Hematopoietic multipotent progenitor cell treated with erythropoietin and hydrocortisone succinate and interleukin-3 and kit ligand, for 17 days (in vitro differentiated cells): ENCODE data around the gene CNOT4.

Source experiments
- DNase-seq: peaks from one replicate; pipeline ENCODE4 v3.0.0-alpha.2; 2015; ENCODE audit warnings: low spot score

Gene CNOT4, protein sequence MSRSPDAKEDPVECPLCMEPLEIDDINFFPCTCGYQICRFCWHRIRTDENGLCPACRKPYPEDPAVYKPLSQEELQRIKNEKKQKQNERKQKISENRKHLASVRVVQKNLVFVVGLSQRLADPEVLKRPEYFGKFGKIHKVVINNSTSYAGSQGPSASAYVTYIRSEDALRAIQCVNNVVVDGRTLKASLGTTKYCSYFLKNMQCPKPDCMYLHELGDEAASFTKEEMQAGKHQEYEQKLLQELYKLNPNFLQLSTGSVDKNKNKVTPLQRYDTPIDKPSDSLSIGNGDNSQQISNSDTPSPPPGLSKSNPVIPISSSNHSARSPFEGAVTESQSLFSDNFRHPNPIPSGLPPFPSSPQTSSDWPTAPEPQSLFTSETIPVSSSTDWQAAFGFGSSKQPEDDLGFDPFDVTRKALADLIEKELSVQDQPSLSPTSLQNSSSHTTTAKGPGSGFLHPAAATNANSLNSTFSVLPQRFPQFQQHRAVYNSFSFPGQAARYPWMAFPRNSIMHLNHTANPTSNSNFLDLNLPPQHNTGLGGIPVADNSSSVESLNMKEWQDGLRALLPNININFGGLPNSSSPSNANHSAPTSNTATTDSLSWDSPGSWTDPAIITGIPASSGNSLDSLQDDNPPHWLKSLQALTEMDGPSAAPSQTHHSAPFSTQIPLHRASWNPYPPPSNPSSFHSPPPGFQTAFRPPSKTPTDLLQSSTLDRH

DNA sequence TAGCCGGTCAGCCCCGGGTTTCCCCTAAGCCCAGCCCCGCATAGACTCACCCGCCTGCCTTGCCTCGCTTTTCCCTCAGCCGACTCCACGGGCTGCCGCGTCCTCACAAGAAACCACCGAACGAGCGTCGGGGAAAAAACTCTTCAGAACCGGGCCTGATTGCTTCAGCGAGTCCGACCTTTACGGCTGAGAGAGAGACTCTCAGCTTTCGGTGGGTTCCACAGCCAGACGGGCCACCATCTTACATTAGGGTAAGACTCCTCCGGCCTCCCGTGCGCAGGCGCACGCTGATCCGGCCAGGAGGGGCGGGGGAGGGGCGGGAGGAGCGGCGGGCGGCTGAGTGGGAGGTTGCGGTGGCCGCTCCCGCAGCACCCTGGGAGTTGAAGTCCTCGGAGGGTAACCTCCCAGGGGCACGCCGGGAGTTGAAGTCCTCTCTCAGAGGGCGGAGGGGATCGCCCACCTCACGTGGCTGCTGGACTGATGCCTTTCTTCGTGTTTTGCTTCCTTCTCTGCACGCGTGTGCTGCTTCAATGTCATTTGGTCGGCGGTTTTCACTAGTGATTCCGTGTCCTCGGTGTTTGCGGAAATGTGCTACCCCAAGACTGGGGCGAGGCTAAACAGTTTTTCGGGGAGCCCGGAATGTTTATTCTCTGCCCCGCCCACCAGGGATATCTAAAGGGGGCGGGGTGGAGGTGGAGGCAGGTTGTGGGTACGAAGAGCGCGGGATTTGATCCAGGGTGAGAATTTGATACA is at the start of gene CNOT4:
CNOT4 (minus strand) TSS at position 264 of the 753 bp plus-strand sequence. CDS start 71,771 bp downstream, outside the sequence.
- peak; percentile 96 for DNase-seq

DNA sequence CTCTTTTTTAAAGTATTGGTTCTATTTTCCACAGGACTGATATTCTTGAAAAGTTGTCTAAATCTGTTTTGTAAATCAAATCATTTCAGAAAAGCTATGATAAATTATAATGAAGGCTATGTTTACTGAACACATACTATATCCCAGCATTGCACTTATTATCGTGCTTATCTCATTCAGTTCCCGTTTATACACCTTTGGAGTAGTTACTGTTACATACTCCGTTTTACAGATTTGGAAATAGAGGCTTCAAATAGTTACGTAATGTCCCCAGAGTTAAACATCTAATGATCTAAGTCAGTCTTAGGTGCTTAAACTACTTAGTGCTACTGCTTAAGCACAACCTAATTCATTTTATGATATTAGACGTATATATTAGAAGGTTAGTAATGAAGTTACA is 49.0 kb upstream of the CNOT4 start:
- no peak for DNase-seq

DNA sequence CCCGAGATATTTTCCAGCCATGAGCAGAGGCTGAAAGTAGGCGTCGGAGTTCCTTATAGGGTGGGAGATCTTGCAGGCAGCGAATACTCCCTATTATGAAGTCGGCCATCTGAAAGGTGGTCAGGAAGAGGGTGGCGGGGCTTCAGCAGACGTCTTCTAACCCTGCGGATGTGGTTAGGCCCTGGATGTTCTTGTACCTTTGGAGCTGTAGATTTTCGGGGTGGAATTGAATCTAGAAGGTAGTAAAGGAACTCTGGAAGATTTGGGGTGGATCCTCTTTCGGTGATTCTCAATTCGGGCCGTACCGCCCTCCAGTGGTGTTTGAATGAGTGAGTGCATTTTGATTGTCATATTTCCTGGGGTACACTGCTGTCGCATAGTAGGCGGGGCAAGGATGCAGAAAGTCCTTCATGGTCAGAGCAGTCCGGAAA is 48.5 kb upstream of the CNOT4 start:
- DNase-seq = peak; percentile 62

DNA sequence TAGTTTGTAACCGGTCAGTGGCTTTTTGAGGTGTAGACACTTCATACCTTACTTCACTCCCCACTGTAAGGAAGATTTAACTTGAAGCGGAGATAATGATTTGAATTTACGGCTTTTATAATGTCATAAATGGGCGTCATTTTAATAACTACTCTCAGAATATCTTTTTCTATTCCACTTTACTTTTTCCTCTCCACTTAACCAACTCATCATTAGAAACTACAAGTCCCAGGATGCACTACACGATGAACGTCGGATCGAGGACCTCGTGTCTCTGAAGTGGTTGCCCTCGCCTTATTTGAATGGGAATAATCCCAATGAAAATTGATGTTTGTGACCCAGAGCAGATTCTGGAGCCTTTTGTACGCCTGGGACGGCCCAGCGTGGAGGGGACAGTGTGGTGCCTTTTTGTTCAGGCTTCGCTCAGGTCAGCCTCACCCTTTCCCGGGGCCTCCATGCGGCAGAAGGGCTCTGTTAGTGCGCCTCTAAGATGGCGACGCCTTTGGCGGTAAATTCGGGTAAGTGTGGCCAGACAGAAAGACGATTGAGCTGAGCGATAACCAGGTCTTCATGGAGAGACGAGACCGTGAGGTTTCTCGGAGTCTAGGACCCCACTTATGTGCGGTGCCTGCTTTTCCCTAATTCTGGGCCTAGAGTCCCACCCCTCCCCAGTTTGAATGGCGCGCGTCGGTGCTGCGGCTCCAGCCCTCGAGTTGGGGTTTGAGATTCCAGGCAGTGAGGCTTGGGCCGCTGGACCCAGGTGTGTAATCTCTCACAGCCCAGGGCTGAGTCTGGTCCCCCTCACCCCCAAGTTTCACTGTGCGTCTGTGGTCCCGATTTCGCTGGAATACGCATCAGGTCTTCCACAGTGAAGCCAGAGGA is 47.8 kb upstream of the CNOT4 start, which contains the start of gene NUP205:
NUP205 (plus strand) TSS at position 463 of the 882 bp plus-strand sequence; CDS start at position 491, 28 bp downstream.
- peak; percentile 84 for DNase-seq

DNA sequence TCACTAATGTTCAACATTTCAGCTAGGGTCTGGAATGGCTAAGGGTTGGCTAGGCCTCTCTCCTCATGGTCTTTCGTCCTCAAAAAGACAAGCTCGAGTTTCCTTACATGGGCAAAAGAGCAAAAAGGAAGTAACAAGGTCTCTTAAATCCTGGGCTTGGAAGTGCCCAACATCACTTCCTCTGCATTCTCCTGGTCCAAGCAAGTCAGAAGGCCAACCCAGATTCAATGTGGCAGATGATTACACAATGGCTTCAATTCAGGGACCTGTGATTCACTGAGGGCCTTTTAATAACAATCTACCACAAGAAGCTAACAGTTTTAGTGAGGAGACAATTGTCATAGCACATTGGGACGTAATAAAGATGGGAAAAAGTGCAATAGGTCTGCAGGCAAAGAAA is 43.4 kb upstream of the CNOT4 start:
- no peak for DNase-seq

DNA sequence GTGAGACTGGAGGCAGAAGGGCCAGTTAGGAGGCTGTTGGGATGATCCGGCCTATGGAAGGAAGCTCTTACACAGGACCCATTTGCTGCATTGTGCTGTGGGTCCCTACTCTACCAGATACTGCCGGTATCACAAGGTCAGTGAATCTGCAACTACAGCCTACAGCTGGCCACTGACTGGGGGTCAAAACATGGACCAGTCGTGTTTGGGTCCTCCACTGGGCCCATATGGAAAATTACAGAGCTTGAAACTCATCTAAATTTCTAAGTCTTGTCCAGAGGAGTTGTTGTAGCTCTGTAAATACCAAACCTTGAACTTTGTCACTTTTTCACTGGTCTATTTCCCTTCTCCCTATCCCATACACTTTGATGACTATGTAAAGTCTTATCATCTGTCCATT is 42.2 kb upstream of the CNOT4 start:
- no peak for DNase-seq

DNA sequence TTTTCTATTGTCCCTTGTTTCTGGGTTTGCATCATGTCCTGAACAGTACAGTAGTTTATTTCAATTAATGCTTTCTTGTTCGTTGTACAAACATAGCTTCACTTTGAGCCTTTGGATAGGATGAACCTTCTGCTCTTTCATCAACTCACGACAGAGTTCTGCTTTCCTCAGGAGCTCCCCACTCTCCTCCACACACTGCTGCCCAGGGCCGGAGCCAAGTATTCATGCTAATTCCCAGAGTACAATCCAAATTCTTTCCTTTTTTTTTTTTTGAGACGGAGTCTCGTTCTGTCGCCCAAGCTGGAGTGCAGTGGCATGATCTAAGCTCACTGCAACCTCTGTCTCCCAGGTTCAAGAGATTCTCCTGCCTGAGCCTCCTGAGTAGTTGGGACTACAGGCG is 40.3 kb upstream of the CNOT4 start:
- no peak for DNase-seq

DNA sequence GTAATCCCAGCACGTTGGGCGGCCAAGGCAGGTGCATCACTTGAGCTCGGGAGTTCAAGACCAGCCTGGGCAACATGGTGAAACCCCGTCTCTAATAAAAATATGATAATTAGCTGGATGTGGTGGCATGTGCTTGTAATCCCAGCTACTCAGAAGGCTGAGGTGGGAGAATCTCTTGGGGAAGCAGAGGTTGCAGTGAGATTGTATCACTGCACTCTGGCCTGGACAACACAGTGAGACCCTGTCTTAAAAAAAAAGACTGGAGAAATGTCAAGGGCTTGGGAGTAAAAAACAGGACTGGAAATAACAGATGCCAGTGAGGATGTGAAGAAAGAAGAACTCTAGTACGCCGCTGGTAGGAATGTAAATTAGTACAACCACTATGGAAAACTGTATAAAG is 31.1 kb upstream of the CNOT4 start:
- no peak for DNase-seq

DNA sequence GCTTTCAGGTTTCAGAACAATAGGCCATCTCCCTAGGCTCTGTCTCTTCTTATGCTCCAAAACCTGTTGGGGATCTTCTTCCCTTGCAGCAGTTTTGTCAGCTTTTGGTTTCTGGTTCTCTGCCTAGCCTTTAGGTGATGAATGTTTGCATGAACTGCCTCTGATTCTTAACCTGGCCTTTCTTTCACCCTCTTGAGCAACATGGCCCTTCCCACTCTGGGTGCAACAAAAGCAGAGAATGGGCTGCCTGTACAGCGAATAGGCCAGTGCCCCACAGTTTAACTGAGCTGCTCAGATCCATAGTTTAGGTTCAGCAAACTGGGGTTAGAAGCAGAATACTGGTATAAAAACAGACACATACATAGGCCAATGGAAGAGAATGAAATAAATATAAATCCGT is 29.7 kb upstream of the CNOT4 start:
- no peak for DNase-seq

DNA sequence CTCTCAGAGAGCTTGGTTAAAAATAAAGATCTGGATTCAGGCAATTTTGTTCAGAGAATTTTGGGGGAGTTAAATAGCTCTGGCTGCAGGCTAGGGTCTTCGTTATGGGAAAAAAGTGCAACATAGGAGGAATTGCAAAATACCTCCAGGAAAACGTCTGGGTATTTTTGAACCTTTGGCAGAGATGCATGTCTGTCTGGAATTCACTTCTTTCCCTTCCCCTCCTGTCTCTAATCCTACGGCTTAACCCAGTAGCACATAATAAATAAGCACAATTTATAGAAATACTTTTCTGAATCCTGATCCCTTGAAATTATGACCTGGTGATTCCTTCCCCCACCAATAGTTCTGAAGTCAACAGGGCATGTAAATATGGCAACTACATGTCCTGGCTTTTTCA is 28.5 kb upstream of the CNOT4 start:
- no peak for DNase-seq

DNA sequence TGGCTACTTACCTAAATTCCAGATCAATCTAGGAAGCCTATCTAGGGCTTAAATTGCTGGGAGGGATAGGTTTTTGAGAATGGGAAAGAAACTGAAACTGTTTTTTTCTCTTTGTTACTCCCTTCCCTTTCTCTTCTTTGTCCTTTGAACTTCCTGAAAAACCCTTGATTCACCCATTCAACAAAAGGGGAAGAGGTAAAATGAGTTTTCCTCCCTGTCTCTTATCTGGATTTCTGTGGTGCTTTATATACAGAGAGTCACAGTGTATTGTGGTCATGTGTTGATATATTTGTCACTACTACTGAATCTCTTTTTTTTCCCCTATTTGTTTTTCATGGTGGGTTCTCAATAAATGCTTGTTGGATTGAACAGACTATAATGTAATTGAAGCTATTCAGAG is 28.0 kb upstream of the CNOT4 start:
- DNase-seq = peak; percentile 3

DNA sequence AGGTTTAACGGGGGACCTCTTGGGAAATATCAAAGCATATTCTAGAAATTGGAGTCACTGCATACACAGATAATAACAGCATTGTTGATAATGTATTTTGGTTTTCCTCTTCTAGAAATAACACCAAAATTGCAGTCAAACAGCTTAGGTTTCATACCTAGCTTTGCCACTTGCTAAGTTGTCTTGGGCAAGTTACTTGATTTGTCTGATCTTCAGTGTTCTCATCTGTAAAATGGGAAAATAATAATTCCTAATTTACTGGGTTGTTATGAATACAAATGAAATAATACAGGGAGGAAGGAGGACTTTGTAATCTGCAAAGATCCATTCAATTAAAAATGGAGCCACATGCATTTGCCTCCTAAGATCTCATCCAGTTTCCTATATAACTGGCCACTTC is 27.6 kb upstream of the CNOT4 start:
- DNase-seq = no peak

DNA sequence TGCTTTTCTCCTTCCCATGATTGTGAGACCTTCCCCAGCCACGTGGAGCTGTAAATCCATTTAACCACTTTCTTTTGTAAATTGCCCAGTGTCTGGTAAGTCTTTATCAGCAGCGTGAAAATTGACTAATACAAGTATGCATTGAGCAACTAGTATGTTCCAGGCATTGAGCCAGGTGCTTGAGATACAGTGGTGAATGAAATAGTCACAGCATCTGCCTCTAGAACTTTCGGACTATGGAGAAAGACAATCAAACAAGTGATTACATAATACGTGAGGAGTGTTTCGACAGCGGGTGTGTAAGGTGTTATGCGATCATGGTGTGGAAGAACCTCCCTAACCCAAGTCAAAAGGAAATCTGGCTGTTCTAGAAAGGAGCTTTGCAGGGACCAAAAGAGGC is 26.2 kb upstream of the CNOT4 start:
- DNase-seq = peak; percentile 2

DNA sequence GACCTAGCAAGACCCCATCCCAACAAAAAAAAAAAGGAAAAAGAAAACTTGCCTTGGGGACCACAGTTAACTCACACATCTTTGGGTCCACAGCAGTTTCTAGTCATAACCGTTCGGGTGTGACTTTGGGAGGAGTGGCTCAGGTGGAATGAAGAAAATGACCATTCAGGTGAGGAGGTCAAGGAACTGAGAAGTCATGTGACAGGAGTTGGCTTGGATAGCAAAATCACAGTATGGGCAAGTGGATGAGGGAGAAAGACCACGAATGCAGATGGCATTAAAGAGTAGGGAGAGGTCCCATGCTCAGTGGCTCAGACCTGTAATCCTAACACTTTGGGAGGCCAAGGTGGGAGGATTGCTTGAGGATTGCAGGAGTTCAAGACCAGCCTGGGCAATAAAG is 17.1 kb upstream of the CNOT4 start:
- DNase-seq = no peak

DNA sequence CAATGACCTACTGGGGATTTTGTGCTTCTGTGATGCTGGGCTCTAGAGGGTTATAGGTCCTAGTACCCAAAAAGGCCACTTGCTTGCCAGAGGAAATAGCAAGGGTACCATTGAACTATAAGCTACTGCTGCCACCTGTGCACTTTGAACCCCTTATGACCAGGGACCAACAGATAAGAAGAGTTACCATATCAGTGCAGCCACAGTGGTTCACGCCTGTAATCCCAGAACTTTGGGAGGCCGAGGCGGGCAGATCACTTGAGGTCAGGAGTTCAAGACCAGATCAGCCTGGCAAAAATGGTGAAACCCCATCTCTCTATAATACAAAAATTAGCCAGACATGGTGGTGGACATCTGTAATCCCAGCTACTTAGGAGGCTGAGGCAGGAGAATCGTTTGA is 15.5 kb upstream of the CNOT4 start:
- no peak for DNase-seq

DNA sequence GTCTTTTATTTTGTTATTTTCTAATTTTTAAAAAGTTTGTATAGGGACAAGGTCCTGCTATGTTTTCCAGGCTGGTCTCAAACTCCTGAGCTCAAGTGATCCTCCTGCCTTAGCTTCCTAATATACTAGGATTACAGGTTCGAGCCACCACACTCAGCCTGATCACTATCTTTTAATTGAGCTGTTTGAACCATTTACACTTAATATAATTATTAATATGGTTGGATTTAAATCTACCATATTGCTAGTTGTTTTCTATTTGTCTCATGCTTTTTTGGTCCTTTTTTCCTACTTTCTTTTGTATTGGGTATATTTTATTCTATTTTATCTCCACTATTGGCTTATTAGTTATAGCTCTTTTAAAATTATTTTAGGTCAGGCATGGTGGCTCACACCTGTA is 13.2 kb upstream of the CNOT4 start:
- no peak for DNase-seq

DNA sequence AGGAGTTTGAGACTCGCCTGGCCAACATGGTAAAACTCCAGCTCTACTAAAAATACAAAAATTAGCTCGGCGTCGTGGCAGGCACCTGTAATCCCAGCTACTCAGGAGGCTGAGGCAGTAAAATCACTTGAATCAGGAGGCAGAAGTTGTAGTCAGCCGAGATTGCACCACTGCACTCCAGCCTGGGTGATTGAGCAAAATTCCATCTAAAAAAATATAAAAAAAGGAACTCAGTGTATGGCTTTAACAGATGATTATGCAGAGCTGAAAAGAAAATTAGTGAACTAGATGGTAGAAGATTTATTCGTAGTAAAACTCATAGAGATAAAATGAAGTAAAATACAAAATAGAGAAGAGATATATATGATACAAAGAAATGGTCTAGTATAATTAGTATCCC is 12.6 kb upstream of the CNOT4 start:
- DNase-seq = no peak

DNA sequence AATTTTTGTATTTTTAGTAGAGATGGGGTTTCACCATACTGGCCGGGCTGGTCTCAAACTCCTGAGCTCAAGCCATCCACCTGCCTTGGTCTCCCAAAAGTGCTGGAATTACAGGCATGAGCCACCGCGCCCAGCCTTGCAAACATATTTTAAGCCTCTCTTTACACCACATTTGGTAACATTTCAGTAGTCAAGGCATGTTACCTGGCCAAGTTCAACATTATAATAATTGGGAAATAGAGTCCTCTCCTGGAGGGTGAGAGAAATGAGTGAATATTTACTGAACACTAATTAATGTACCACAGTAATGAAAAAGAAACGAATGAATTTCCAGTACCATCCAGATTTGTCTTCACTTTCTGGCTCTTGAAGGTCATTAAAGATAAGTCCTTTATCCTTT is 10.0 kb upstream of the CNOT4 start:
- no peak for DNase-seq

DNA sequence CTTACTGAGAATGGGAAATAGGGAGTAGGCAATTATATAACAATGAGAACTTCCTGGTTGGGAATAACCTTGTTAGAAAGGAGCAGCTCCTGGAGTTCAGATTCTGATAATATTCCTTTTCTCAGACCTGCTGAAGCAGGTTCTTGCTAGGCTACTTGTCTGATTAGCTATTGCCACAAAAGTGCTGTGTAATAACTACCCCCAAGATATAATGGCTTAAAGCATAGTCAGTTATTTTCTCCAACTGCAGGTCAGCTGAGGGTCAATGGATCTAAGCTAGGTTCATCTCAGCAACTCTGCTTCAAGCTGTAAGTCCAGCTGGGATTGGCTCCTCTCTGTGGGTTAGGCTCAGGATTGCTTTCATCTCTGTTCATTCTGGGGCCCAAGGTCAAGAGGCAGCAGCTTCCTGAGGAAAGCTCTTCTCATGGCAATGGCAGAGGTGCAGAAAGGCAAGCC is 9.4 kb upstream of the CNOT4 start:
- no peak for DNase-seq

DNA sequence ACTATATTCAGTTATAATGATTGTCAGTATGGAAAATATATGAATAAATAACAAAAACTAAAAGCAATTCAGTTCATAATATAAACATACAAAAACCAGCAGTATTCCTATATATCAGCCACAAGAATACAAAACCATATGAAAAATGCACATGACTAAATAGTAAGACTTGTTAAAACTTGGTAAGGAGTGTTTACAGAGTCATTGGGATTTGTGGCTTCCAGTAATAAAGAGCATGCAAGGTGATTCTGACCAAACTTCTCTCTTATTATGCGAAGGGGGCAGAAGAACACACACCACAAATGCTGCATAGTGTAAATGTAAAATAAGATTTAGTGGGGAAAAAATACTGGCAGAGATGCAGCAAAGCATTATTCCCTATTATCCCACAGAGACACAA is 8.8 kb upstream of the CNOT4 start:
- DNase-seq = no peak

DNA sequence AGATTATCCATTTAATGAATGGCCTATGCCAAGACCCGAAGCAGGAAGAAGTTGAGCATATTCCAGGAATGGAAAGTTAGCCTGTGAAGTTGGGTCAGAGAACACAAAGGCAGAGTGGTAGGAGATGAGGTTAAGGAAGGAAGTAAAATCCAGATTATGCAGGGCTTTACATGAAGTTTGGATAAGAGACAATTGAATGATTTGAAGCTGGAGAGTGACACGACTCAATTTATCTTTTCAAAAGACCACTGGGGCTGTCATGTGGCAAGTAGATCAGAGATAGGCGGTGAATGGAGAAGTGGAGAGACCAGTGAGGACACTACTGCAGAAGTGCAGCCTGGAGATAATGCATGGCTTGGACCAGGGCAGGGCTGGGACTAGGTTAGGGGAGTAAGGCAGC is 7.2 kb upstream of the CNOT4 start:
- DNase-seq = no peak

DNA sequence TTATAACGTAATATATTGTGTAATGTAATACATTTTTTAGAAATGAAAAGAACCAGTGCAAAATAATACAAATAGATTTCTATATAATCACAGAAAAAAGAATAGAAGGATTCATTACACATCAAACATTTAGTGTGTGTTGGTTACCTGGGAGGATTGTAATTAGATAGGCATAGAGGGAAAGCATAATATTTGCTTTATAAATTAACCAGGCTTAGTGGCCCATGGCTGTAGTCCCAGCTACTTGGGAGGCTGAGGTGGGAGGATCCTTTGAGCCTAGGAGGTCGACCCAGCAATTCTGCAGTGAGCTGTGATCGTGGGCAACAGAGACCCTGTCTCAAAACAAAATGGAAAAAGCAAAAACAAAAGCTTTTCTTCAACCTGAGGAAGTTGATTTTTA is 5.0 kb upstream of the CNOT4 start:
- no peak for DNase-seq
